AG04450 (cell line): ENCODE data around the gene CDO1. TPM values are rescaled to one million over a fixed set of nuclear protein-coding genes. Genes with fewer than 3 reads are reported as not detected.

Source experiments
- CTCF ChIA-PET: fragments of 300-600, 350-600 bp; formaldehyde crosslinking; extraction: SDS; loops from one replicate; lab custom pipeline; 2022; ENCODE audit warnings: antibody characterized with exemption, inconsistent platforms; lab: Charles Lee
- POLR2A ChIA-PET: fragments of 350-600 bp; formaldehyde crosslinking; extraction: SDS; loops from one replicate; lab custom pipeline; 2021; ENCODE audit warnings: antibody characterized with exemption, inconsistent platforms; lab: Yijun Ruan, JAX
- DNase-seq: peaks from one replicate; pipeline ENCODE4 v3.0.0-alpha.2; 2011; ENCODE audit warnings: low read depth, low spot score
- H3K27ac ChIP-seq: one replicate; pipeline ENCODE4 v1.5.1; 2012; ENCODE audit warnings: low read depth, low read length, control low read depth
- H3K27me3 ChIP-seq: one replicate; pipeline ENCODE4 v1.6.0; 2012; ENCODE audit warnings: low read length; ENCODE audit not compliant: control insufficient read depth, insufficient read depth
- H3K4me3 ChIP-seq: 2 replicates; pipeline ENCODE4 v1.5.1; 2011; ENCODE audit warnings: mild to moderate bottlenecking, low read depth, low read length, control low read depth
- H3K9me3 ChIP-seq: 2 replicates; pipeline ENCODE4 v1.5.1; 2012; ENCODE audit warnings: low read length; ENCODE audit not compliant: control insufficient read depth, insufficient read depth
- polyA plus RNA-seq: library from polyadenylated mRNA; depleted of rRNA; stranded (reverse); fragments of >200 nt; gene quantifications from 2 replicates; pipeline ENCODE4 v1.2.3, GENCODE V29; 2011
- TF ChIP-seq, protein P1 (sequence below): IDR thresholded peaks from 2 replicates; pipeline ENCODE4 v1.5.1; 2011; ENCODE audit warnings: low read depth, low read length, control low read depth, inconsistent platforms

CDO1 gene
- polyA plus RNA-seq, 1 experiment: 2.2 TPM

GRCh38 chr5:115842089-115842935 is 25.9 kb upstream of the CDO1 start:
- no peaks in the 10 kb centered on the region for H3K27me3 ChIP-seq
- POLR2A ChIA-PET: interaction anchor here (0.5 to 0.6 kb wide), 2 partner anchors 30 to 292 kb away, joined by 4 to 7 read pairs; no protein-coding TSS in a partner anchor
- peak overlapping the region; percentile 47 for H3K27ac ChIP-seq
- CTCF ChIA-PET: interaction anchor here (0.5 to 2.0 kb wide), 7 partner anchors 8 to 295 kb away, joined by 3 to 7 read pairs (median 4); no protein-coding TSS in a partner anchor
- peak overlapping the region; percentile 91 for H3K4me3 ChIP-seq
- no peak for DNase-seq
- no peaks in the 10 kb centered on the region for H3K9me3 ChIP-seq
- TF ChIP-seq, protein P1, sequence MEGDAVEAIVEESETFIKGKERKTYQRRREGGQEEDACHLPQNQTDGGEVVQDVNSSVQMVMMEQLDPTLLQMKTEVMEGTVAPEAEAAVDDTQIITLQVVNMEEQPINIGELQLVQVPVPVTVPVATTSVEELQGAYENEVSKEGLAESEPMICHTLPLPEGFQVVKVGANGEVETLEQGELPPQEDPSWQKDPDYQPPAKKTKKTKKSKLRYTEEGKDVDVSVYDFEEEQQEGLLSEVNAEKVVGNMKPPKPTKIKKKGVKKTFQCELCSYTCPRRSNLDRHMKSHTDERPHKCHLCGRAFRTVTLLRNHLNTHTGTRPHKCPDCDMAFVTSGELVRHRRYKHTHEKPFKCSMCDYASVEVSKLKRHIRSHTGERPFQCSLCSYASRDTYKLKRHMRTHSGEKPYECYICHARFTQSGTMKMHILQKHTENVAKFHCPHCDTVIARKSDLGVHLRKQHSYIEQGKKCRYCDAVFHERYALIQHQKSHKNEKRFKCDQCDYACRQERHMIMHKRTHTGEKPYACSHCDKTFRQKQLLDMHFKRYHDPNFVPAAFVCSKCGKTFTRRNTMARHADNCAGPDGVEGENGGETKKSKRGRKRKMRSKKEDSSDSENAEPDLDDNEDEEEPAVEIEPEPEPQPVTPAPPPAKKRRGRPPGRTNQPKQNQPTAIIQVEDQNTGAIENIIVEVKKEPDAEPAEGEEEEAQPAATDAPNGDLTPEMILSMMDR: no peak

- ChIA-PET POLR2A (no interaction called here), CTCF (interaction anchor here (0.8 to 2.0 kb wide), 4 partner anchors 10 to 227 kb away, joined by 4 to 12 read pairs (median 7); no protein-coding TSS in a partner anchor)
- Histone ChIP-seq H3K4me3 (peak within 1 kb of the TSS; percentile 91), H3K27ac (peak within 1 kb of the TSS; percentile 89), H3K27me3 (no peaks in the 10 kb centered on the region), H3K9me3 (no peaks in the 10 kb centered on the region)
- TF ChIP-seq, protein P1: no peak
- peak; percentile 66 for DNase-seq
Measured at GRCh38 chr5:115841382-115842088, 25.1 kb upstream of the CDO1 start, which contains the start of the genes AP3S1 and ATG12. TSS of gene AP3S1 (plus strand) at chr5:115841935. CDS start at chr5:115842038, 103 bp downstream. TSS of gene ATG12 (minus strand) at chr5:115841565. CDS start at chr5:115841552, 13 bp downstream.

DNA sequence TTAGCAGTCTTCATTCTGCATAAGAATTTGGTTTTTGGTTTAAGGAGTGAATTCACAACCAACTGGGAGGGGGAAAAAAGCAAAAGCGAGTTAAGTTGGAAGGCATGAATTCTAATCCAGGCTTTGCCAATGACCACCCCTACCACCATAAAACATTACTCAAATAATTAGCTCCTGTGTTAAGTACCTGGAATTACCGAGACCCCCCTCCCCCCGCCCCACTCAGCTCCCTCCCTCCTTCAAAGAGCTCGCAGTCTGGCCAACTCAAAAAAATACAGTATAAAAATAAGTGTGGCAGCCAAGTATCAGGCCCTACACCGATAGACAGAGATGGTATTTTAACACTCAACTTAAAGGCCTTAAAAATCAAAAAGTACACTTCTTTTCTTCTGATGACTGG is 24.4 kb upstream of the CDO1 start:
- no peaks in the 10 kb centered on the region for H3K27me3 ChIP-seq
- CTCF ChIA-PET: interaction anchor here (0.6 to 2.0 kb wide), 12 partner anchors 9 to 1836 kb away, joined by 3 to 12 read pairs (median 4); no protein-coding TSS in a partner anchor
- DNase-seq: no peak
- peak overlapping the region; percentile 89 for H3K27ac ChIP-seq
- H3K9me3 ChIP-seq: no peaks in the 10 kb centered on the region
- POLR2A ChIA-PET: interaction anchor here (0.6 to 0.7 kb wide), 2 partner anchors 239 to 244 kb away, joined by 3 to 4 read pairs; partner anchors contain the start of gene COMMD10
- TF ChIP-seq, protein P1: no peak
- H3K4me3 ChIP-seq: peak overlapping the region; percentile 91

DNA sequence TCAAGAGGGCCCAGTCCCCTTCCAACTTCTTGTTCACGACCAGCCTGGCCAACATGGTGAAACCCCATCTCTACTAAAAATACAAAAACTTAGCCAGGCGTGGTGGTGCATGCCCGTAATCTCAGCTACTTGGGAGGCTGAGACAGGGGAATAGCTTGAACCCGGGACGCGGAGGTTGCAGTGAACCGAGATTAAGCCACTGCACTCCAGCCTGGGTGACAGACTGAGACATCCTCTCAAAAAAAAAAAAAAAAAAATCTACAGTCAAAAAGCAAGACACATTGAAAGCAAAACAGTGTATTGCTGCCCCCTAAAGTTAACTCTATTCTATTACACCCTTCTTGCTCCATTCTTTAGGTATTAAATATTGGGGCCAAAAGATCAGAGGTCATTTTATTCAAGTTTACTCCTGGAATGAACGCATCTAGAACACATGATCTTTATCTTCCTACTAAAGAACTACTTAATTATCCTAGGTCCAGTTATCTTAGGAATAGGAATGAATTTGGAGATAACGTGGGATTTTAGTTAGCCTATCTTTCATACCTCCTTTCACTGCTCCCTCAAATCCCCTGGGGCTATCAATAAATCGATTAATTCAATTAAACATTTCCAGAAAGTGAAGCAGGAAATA is 22.5 kb upstream of the CDO1 start:
- no peaks in the 10 kb centered on the region for H3K9me3 ChIP-seq
- H3K4me3 ChIP-seq: peak overlapping the region; percentile 7; the same call in 1 of the 2 replicates
- no peak overlapping the region for H3K27ac ChIP-seq
- ChIA-PET POLR2A (no interaction called here), CTCF (interaction anchor here (0.6 to 1.3 kb wide), 23 partner anchors 27 to 787 kb away, joined by 3 to 11 read pairs (median 5); no protein-coding TSS in a partner anchor)
- TF ChIP-seq, protein P1: peak; percentile 56
- H3K27me3 ChIP-seq: no peaks in the 10 kb centered on the region
- DNase-seq: no peak
